HEK293 (cell line): ENCODE results near the gene ARHGAP10.

Experiments
- ATF2 ChIP-seq: fragments of 450-650 bp; formaldehyde crosslinking; IDR thresholded peaks from 2 replicates; pipeline ENCODE4 v1.5.1; 2016; ENCODE audit warnings: missing biosample characterization, missing genetic modification characterization, low read depth
- CTCF ChIP-seq: fragments of 450-650 bp; formaldehyde crosslinking; IDR thresholded peaks from 2 replicates; pipeline ENCODE4 v1.5.1; 2016; ENCODE audit warnings: missing biosample characterization, missing genetic modification characterization
- PATZ1 ChIP-seq: fragments of 450-650 bp; formaldehyde crosslinking; IDR thresholded peaks from 2 replicates; pipeline ENCODE4 v1.5.1; 2016; ENCODE audit warnings: missing biosample characterization, missing genetic modification characterization
- PRDM1 ChIP-seq: fragments of 450-650 bp; formaldehyde crosslinking; IDR thresholded peaks from 2 replicates; pipeline ENCODE4; 2016; ENCODE audit warnings: missing biosample characterization, missing genetic modification characterization
- REST ChIP-seq: fragments of 450-650 bp; formaldehyde crosslinking; IDR thresholded peaks from 2 replicates; pipeline ENCODE4 v1.5.1; 2016; ENCODE audit warnings: missing biosample characterization, missing genetic modification characterization
- ZBTB21 ChIP-seq: fragments of 450-650 bp; formaldehyde crosslinking; IDR thresholded peaks from 2 replicates; pipeline ENCODE4 v1.5.1; 2017; ENCODE audit warnings: missing biosample characterization, missing genetic modification characterization
- ZBTB7A ChIP-seq: fragments of 450-650 bp; formaldehyde crosslinking; IDR thresholded peaks from 2 replicates; pipeline ENCODE4 v1.5.1; 2016; ENCODE audit warnings: low read depth, missing biosample characterization, missing genetic modification characterization
- ZBTB8A ChIP-seq: fragments of 450-650 bp; formaldehyde crosslinking; IDR thresholded peaks from 2 replicates; pipeline ENCODE4 v1.5.1; 2016; ENCODE audit warnings: missing biosample characterization, missing genetic modification characterization
- ZNF362 ChIP-seq: fragments of 450-650 bp; formaldehyde crosslinking; IDR thresholded peaks from 2 replicates; pipeline ENCODE4 v1.5.1; 2016; ENCODE audit warnings: missing biosample characterization, missing genetic modification characterization
- ZNF37A ChIP-seq: fragments of 450-650 bp; IDR thresholded peaks from 2 replicates; pipeline ENCODE4 v1.5.1; 2018; ENCODE audit warnings: missing biosample characterization, missing genetic modification characterization
- ZNF530 ChIP-seq: fragments of 450-650 bp; formaldehyde crosslinking; IDR thresholded peaks from 2 replicates; pipeline ENCODE4 v1.5.1; 2016; ENCODE audit warnings: low read depth, missing biosample characterization, missing genetic modification characterization
- ZNF768 ChIP-seq: fragments of 450-650 bp; formaldehyde crosslinking; IDR thresholded peaks from 2 replicates; pipeline ENCODE4 v1.5.1; 2018; ENCODE audit warnings: missing biosample characterization, mild to moderate bottlenecking, missing genetic modification characterization
- TF ChIP-seq, protein P1 (sequence below): fragments of 450-650 bp; formaldehyde crosslinking; IDR thresholded peaks from 2 replicates; pipeline ENCODE4 v1.5.1; 2016; ENCODE audit warnings: missing biosample characterization, missing genetic modification characterization
- TF ChIP-seq, protein P2 (sequence below): fragments of 450-650 bp; formaldehyde crosslinking; conservative IDR thresholded peaks from 2 replicates; pipeline ENCODE4 v1.5.1; 2016; ENCODE audit warnings: low read depth, missing biosample characterization, missing genetic modification characterization

GRCh38 chr4:147704846-147705245, 27.0 kb upstream of the ARHGAP10 start:
- TF ChIP-seq CTCF (tag by site-specific recombination) (no peak), ZBTB7A (tag by site-specific recombination) (no peak), ZNF37A (tag by site-specific recombination) (no peak), PRDM1 (tag by site-specific recombination) (no peak), ZNF768 (tag by site-specific recombination) (no peak), REST (tag by site-specific recombination) (no peak), ZNF530 (tag by site-specific recombination) (no peak), ZBTB21 (tag by site-specific recombination) (no peak), ATF2 (tag by site-specific recombination) (no peak), ZNF362 (no peak), PATZ1 (tag by site-specific recombination) (no peak), ZBTB8A (tag by site-specific recombination) (no peak)
- TF ChIP-seq, protein P1, sequence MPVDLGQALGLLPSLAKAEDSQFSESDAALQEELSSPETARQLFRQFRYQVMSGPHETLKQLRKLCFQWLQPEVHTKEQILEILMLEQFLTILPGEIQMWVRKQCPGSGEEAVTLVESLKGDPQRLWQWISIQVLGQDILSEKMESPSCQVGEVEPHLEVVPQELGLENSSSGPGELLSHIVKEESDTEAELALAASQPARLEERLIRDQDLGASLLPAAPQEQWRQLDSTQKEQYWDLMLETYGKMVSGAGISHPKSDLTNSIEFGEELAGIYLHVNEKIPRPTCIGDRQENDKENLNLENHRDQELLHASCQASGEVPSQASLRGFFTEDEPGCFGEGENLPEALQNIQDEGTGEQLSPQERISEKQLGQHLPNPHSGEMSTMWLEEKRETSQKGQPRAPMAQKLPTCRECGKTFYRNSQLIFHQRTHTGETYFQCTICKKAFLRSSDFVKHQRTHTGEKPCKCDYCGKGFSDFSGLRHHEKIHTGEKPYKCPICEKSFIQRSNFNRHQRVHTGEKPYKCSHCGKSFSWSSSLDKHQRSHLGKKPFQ (tag by site-specific recombination): no peak
- TF ChIP-seq, protein P2, sequence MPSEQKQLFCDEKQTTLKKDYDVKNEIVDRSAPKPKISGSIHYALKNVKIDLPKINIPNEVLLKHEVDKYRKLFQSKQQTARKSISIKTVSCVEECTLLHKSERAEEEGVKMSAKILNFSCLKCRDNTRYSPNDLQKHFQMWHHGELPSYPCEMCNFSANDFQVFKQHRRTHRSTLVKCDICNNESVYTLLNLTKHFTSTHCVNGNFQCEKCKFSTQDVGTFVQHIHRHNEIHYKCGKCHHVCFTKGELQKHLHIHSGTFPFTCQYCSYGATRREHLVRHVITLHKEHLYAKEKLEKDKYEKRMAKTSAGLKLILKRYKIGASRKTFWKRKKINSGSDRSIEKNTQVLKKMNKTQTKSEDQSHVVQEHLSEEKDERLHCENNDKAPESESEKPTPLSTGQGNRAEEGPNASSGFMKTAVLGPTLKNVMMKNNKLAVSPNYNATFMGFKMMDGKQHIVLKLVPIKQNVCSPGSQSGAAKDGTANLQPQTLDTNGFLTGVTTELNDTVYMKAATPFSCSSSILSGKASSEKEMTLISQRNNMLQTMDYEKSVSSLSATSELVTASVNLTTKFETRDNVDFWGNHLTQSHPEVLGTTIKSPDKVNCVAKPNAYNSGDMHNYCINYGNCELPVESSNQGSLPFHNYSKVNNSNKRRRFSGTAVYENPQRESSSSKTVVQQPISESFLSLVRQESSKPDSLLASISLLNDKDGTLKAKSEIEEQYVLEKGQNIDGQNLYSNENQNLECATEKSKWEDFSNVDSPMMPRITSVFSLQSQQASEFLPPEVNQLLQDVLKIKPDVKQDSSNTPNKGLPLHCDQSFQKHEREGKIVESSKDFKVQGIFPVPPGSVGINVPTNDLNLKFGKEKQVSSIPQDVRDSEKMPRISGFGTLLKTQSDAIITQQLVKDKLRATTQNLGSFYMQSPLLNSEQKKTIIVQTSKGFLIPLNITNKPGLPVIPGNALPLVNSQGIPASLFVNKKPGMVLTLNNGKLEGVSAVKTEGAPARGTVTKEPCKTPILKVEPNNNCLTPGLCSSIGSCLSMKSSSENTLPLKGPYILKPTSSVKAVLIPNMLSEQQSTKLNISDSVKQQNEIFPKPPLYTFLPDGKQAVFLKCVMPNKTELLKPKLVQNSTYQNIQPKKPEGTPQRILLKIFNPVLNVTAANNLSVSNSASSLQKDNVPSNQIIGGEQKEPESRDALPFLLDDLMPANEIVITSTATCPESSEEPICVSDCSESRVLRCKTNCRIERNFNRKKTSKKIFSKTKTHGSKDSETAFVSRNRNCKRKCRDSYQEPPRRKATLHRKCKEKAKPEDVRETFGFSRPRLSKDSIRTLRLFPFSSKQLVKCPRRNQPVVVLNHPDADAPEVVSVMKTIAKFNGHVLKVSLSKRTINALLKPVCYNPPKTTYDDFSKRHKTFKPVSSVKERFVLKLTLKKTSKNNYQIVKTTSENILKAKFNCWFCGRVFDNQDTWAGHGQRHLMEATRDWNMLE (tag by site-specific recombination): no peak
